CD4-positive, alpha-beta T cell treated with Interferon gamma for 1 hour (primary cell): ENCODE measurements around the gene SERPINB6.
"Not testable (repeated sequence)": the region's sequence is repeated elsewhere in the genome, so short reads cannot be mapped to it uniquely, and the experiment has no call there.

Experiments used
- DNase-seq: peaks from one replicate; pipeline ENCODE4 v3.0.0-alpha.2; 2020

Gene SERPINB6

DNA sequence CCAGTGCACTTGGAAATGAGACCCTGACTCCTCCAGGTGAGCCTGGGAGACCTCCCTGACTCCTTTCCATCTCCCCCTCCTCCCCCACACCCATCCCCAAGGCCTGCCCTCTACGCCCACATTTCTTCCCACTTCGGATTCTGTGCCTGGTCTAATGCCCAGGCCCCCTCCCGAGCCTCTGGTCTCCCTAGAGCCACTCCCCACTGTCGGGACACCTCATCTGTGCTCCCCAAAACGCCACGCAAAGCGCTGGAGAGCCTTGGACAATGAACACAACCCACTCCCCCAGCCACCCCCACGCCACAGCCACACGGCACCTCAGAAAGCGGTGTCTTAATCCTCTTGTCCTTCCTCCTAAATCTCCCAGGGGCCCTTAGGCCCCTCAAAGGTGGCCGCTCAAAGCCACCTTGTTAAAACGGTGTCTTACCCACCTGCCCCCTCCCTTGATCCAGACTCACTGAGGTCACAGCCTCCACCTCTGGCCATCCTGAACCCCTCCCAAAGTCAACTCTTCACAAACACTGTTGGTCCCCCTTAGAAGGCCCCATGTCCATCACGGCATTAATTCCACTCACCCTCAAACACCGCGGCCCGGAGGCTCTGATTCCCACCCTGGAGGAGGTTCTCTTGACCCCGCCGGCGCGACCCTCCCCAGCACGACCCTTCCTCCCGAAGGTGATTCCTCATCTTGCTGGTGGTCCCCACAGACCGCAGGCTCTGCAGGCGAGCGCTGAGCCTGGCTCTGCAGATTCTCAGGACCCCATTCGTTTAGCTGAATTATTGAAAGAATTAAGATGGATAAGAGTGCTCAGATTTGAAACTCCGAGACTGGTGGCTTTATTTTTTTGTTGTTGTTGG is 69.5 kb downstream of the SERPINB6 start:
- not testable (repeated sequence) for DNase-seq

- no peak for DNase-seq
These were observed 70.3 kb downstream of the SERPINB6 start for GRCh38 chr6:2900821-2901644.

- DNase-seq: no peak
These were observed 71.1 kb downstream of the SERPINB6 start for GRCh38 chr6:2900221-2900807.

- DNase-seq: no peak
These were observed 71.8 kb downstream of the SERPINB6 start for GRCh38 chr6:2899596-2899995.
